ENCODE results near the gene EXOG. TPM values are rescaled to one million over a fixed set of nuclear protein-coding genes. Genes with fewer than 3 reads are reported as not detected.
A peak's percentile ranks its signal among the peaks of the same experiment; 100 is the strongest.

The EXOG gene
- total RNA-seq, 1 experiment from 2014 or later, result 13.7 TPM

GRCh38 chr3:38522002-38522401 lies 25.9 kb downstream of the EXOG start:
- no peaks in the 10 kb centered on the region for H3K9me3 Mint-ChIP-seq
- H3K4me1 Mint-ChIP-seq, result peaks cover 36% of the 10 kb centered on the region
- DNase-seq (ENCODE audit: low spot score) (no peak), ATAC-seq (no peak)
- no peaks in the 10 kb centered on the region for H3K27me3 Mint-ChIP-seq (ENCODE audit: low read depth)
- H3K4me3 Mint-ChIP-seq, result no peak overlapping the region
- ChIA-PET CTCF (interaction anchor here (0.5 to 6.1 kb wide), 45 partner anchors 9 to 493 kb away, joined by 3 to 198 read pairs (median 5); partner anchors contain the start of genes EXOG, PLCD1, SCN5A and XYLB), POLR2A (interaction anchor here (0.8 kb wide), 1 partner anchor 119 kb away, joined by 3 read pairs; no protein-coding TSS in a partner anchor)
- H3K27ac Mint-ChIP-seq, result peak overlapping the region; percentile 20; the same call in 1 of the 2 replicates
- peaks cover 36% of the 10 kb centered on the region for H3K36me3 Mint-ChIP-seq
- TF ChIP-seq ESRRA (CRISPR knock-in tag; IDR thresholded peaks at IDR 0.05; ENCODE audit: borderline replicate concordance), result no peak
- no peak for TF ChIP-seq ZNF281 (CRISPR knock-in tag; IDR thresholded peaks at IDR 0.05)
- no peak for TF ChIP-seq ZNF121 (CRISPR knock-in tag; IDR thresholded peaks at IDR 0.05)
- no peak for TF ChIP-seq ZNF232 (CRISPR knock-in tag; IDR thresholded peaks at IDR 0.05)
- TF ChIP-seq, protein P1, sequence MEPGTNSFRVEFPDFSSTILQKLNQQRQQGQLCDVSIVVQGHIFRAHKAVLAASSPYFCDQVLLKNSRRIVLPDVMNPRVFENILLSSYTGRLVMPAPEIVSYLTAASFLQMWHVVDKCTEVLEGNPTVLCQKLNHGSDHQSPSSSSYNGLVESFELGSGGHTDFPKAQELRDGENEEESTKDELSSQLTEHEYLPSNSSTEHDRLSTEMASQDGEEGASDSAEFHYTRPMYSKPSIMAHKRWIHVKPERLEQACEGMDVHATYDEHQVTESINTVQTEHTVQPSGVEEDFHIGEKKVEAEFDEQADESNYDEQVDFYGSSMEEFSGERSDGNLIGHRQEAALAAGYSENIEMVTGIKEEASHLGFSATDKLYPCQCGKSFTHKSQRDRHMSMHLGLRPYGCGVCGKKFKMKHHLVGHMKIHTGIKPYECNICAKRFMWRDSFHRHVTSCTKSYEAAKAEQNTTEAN (CRISPR knock-in tag; IDR thresholded peaks at IDR 0.05), result no peak
- TF ChIP-seq ATF2 (CRISPR knock-in tag; IDR thresholded peaks at IDR 0.05; ENCODE audit: borderline replicate concordance, low read depth), result no peak
- TF ChIP-seq, protein P2, sequence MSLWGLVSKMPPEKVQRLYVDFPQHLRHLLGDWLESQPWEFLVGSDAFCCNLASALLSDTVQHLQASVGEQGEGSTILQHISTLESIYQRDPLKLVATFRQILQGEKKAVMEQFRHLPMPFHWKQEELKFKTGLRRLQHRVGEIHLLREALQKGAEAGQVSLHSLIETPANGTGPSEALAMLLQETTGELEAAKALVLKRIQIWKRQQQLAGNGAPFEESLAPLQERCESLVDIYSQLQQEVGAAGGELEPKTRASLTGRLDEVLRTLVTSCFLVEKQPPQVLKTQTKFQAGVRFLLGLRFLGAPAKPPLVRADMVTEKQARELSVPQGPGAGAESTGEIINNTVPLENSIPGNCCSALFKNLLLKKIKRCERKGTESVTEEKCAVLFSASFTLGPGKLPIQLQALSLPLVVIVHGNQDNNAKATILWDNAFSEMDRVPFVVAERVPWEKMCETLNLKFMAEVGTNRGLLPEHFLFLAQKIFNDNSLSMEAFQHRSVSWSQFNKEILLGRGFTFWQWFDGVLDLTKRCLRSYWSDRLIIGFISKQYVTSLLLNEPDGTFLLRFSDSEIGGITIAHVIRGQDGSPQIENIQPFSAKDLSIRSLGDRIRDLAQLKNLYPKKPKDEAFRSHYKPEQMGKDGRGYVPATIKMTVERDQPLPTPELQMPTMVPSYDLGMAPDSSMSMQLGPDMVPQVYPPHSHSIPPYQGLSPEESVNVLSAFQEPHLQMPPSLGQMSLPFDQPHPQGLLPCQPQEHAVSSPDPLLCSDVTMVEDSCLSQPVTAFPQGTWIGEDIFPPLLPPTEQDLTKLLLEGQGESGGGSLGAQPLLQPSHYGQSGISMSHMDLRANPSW (CRISPR knock-in tag; conservative IDR thresholded peaks at IDR 0.05; ENCODE audit: low read depth), result no peak
- TF ChIP-seq, protein P3, sequence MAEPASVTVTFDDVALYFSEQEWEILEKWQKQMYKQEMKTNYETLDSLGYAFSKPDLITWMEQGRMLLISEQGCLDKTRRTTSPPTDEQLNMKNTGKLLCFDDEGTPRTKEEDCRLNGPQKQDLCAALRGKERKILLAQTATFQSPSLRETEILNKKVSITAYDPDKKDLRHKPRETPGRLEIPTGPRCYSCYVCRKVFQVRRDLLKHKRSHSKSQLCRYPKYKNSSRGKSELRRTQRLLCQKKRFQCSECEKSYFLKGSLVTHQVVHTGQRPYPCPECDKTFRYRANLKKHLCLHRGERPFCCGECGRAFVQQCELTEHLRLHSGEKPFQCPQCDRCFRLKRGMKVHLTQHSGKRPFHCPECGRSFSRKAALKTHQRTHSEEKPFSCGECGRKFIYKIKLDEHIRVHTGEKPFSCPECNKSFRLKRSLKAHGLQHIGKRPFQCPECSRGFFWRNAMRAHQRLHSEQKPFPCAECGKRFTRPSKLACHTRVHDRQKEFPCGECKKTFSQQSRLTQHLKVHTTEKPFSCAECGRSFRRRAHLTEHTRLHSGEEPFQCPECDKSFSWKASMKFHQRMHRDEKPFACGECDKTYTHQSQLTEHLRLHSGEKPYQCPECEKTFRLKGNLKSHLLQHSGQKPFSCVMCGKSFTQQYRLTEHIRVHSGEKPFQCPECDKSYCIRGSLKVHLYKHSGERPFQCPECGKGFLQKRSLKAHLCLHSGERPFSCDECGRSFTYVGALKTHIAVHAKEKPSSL (CRISPR knock-in tag; conservative IDR thresholded peaks at IDR 0.05), result no peak
- no peak for TF ChIP-seq HMGXB4 (CRISPR knock-in tag; IDR thresholded peaks at IDR 0.05)
- TF ChIP-seq AR (CRISPR knock-in tag; IDR thresholded peaks at IDR 0.05), result no peak
- no peak for TF ChIP-seq EMX1 (CRISPR knock-in tag; IDR thresholded peaks at IDR 0.05)
- no peak for TF ChIP-seq USF1 (CRISPR knock-in tag; IDR thresholded peaks at IDR 0.05)
- no peak for TF ChIP-seq E2F4 (CRISPR knock-in tag; IDR thresholded peaks at IDR 0.05; ENCODE audit: borderline replicate concordance, low read depth)
- no peak for TF ChIP-seq SP1 (CRISPR knock-in tag; conservative IDR thresholded peaks at IDR 0.05)
- no peak for TF ChIP-seq TEAD4 (CRISPR knock-in tag; IDR thresholded peaks at IDR 0.05)
- TF ChIP-seq MXD4 (CRISPR knock-in tag; IDR thresholded peaks at IDR 0.05; ENCODE audit: borderline replicate concordance), result no peak
- TF ChIP-seq ZNF317 (CRISPR knock-in tag; IDR thresholded peaks at IDR 0.05; ENCODE audit: borderline replicate concordance, low read depth), result no peak
- no peak for TF ChIP-seq PREB (CRISPR knock-in tag; IDR thresholded peaks at IDR 0.05; ENCODE audit: borderline replicate concordance)

Measured in WTC11 (cell line).